Astrocyte (in vitro differentiated cells and primary cell): ENCODE data around the gene GLYR1.

Experiments
- EZH2 ChIP-seq: IDR thresholded peaks from 2 replicates; pipeline ENCODE4 v1.6.1; 2012; ENCODE audit warnings: mild to moderate bottlenecking, low read length, inconsistent platforms; ENCODE audit not compliant: insufficient read depth
- TF ChIP-seq, protein P1 (sequence below): IDR thresholded peaks from 2 replicates; pipeline ENCODE4 v1.5.1; 2011; ENCODE audit warnings: low read depth, mild to moderate bottlenecking, inconsistent platforms, low read length, moderate library complexity; ENCODE audit not compliant: insufficient read depth

DNA sequence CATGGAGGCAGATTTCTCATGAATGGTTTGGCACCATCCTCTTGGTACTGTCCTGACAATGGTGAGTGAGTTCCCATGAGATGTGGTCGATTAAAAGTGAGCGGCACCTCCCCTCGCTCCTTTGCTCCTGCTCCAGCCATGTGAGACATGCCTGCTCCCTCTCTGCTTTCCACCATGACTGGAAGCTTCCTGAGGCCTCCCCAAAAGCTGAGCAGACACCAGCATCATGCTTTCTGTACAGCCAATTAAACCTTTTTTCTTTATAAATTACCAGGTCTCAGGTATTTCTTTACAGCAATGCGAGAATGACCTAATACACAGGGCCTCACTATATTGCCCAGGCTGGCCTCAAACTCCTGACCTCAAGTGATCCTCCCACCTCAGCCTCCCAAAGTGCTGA lies 92.2 kb downstream of the GLYR1 start:
- TF ChIP-seq, protein P1, sequence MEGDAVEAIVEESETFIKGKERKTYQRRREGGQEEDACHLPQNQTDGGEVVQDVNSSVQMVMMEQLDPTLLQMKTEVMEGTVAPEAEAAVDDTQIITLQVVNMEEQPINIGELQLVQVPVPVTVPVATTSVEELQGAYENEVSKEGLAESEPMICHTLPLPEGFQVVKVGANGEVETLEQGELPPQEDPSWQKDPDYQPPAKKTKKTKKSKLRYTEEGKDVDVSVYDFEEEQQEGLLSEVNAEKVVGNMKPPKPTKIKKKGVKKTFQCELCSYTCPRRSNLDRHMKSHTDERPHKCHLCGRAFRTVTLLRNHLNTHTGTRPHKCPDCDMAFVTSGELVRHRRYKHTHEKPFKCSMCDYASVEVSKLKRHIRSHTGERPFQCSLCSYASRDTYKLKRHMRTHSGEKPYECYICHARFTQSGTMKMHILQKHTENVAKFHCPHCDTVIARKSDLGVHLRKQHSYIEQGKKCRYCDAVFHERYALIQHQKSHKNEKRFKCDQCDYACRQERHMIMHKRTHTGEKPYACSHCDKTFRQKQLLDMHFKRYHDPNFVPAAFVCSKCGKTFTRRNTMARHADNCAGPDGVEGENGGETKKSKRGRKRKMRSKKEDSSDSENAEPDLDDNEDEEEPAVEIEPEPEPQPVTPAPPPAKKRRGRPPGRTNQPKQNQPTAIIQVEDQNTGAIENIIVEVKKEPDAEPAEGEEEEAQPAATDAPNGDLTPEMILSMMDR: no peak
- no peak for TF ChIP-seq EZH2
